GM12878 (cell line): Measurements from ENCODE around the gene REV3L. TPM values are rescaled to one million over a fixed set of nuclear protein-coding genes. Genes with fewer than 3 reads are reported as not detected.
"Not testable (repeated sequence)": the region's sequence is repeated elsewhere in the genome, so short reads cannot be mapped to it uniquely, and the experiment has no call there.

Experiments
- ATAC-seq: fragments of 200-7000 bp; cut with Tn5 transposase; 3 replicates; pipeline ENCODE4 v1.9.1; 2020; ENCODE audit warnings: mild to moderate bottlenecking, moderate library complexity
- BruUV-seq: library from RNA; stranded (reverse); fragments of 400-500 nt; replicated peaks from 2 replicates; lab custom pipeline; 2021; lab: Mats Ljungman, UMichigan
- CTCF ChIA-PET: fragments of 300-600 bp; sonication (Branson Sonifier 250); formaldehyde crosslinking; extraction: SDS; loops from one replicate; lab custom pipeline; 2021; ENCODE audit warnings: inconsistent platforms; lab: Yijun Ruan, JAX
- POLR2A ChIA-PET: fragments of 350-600 bp; formaldehyde crosslinking; extraction: SDS; loops from one replicate; lab custom pipeline; 2021; ENCODE audit warnings: inconsistent platforms; lab: Charles Lee
- RAD21 ChIA-PET: fragments of 300-600 bp; sonication (Branson Sonifier 250); formaldehyde crosslinking; loops from one replicate; lab custom pipeline; 2023; ENCODE audit warnings: antibody characterized with exemption; ENCODE audit not compliant: unreplicated experiment; lab: Charles Lee
- SMC1A ChIA-PET: fragments of 300-600 bp; sonication (Branson Sonifier 250); formaldehyde crosslinking; loops from one replicate; lab custom pipeline; 2023; ENCODE audit not compliant: unreplicated experiment, uncharacterized antibody; lab: Charles Lee
- DNase-seq: peaks from one replicate; pipeline ENCODE4 v3.0.0-alpha.2; 2011; ENCODE audit warnings: low read depth, low spot score
- FAIRE-seq: peaks from 3 replicates; lab custom pipeline; 2011; peaks lifted over from hg19 to GRCh38; lab: Jason Lieb, UNC
- H2AFZ ChIP-seq: 2 replicates; pipeline ENCODE4 v1.6.0; 2011; ENCODE audit warnings: low read depth, low read length, control low read depth; ENCODE audit not compliant: control insufficient read depth
- H3K27ac ChIP-seq: 2 replicates; pipeline ENCODE4 v1.5.1; 2011; ENCODE audit warnings: control low read depth; ENCODE audit not compliant: control insufficient read depth, insufficient read depth
- H3K27me3 ChIP-seq, 2 experiments: replicated peaks in 1 of 2; 2 replicates each; pipeline versions ENCODE4 v1.6.0 to v1.6.1; 2011; ENCODE audit warnings: low read length in 1 of 2; ENCODE audit not compliant: control insufficient read depth in 2 of 2, insufficient read depth in 2 of 2
- H3K36me3 ChIP-seq, 2 experiments: 2 replicates each; pipeline ENCODE4 v1.5.1; 2011; ENCODE audit warnings: low read length in 1 of 2; ENCODE audit not compliant: control insufficient read depth in 2 of 2, insufficient read depth in 2 of 2
- H3K4me1 ChIP-seq: 2 replicates; pipeline ENCODE4 v1.6.1; 2011; ENCODE audit warnings: mild to moderate bottlenecking, low read length, moderate library complexity, mixed read lengths; ENCODE audit not compliant: control insufficient read depth, insufficient read depth
- H3K4me2 ChIP-seq: 2 replicates; pipeline ENCODE4 v1.6.0; 2011; ENCODE audit warnings: control low read depth; ENCODE audit not compliant: control insufficient read depth, insufficient read depth
- H3K4me3 ChIP-seq: fragments of 200-600 bp; sonication (generic); 2 replicates; pipeline ENCODE4 v1.5.1; 2016
- H3K79me2 ChIP-seq: 2 replicates; pipeline ENCODE4 v1.6.0; 2011; ENCODE audit warnings: low read length; ENCODE audit not compliant: control insufficient read depth, insufficient read depth
- H3K9ac ChIP-seq: 2 replicates; pipeline ENCODE4 v1.8.0; 2011; ENCODE audit warnings: low read length, control low read depth, mixed read lengths; ENCODE audit not compliant: control insufficient read depth, insufficient read depth
- H3K9me3 ChIP-seq: replicated peaks from 3 replicates; pipeline ENCODE4 v1.5.1; 2011; ENCODE audit warnings: mild to moderate bottlenecking, low read length; ENCODE audit not compliant: control insufficient read depth, insufficient read depth
- H4K20me1 ChIP-seq: 2 replicates; pipeline ENCODE4 v1.6.0; 2011; ENCODE audit not compliant: control insufficient read depth, insufficient read depth
- BRCA1 ChIP-seq: IDR thresholded peaks from 2 replicates; pipeline ENCODE4 v1.6.1; 2011; ENCODE audit warnings: low read depth, low read length, improper control_type of control experiment
- NFYA ChIP-seq: IDR thresholded peaks from 2 replicates; pipeline ENCODE4 v1.6.1; 2011; ENCODE audit warnings: low read depth, mild to moderate bottlenecking, low read length, improper control_type of control experiment, borderline replicate concordance
- POU2F2 ChIP-seq: IDR thresholded peaks from 3 replicates; pipeline ENCODE4 v1.6.1; 2011; ENCODE audit warnings: low read depth, mild to moderate bottlenecking, low read length, borderline replicate concordance
- RAD21 ChIP-seq: IDR thresholded peaks from 2 replicates; pipeline ENCODE4 v1.6.1; 2011; ENCODE audit warnings: mild to moderate bottlenecking, low read depth, low read length, moderate library complexity; ENCODE audit not compliant: insufficient read depth
- ZNF24 ChIP-seq: fragments of 450-650 bp; IDR thresholded peaks from 2 replicates; pipeline ENCODE4 v1.6.1; 2017; ENCODE audit warnings: antibody characterized with exemption, mild to moderate bottlenecking
- ZNF384 ChIP-seq: IDR thresholded peaks from 2 replicates; pipeline ENCODE4 v1.6.1; 2012; ENCODE audit warnings: low read depth, mild to moderate bottlenecking, low read length, improper control_type of control experiment, borderline replicate concordance
- WGBS: methylation state at CpG from one replicate; pipeline ENCODE4 v1.1.6; 2016; ENCODE audit warnings: low lambda C conversion rate; ENCODE audit not compliant: insufficient replicate concordance, insufficient coverage; ENCODE audit errors: missing lambda C conversion rate; 5-methylcytosine and 5-hydroxymethylcytosine counted together
- in situ Hi-C: fragments of 300-500 bp; cut with MboI; formaldehyde crosslinking; loops from 9 replicates; pipeline ENCODE4 v1.14.3; 2018; ENCODE audit warnings: mixed read lengths
- intact Hi-C: fragments of 100-400 bp; cut with micrococcal nuclease; formaldehyde crosslinking; loops from one replicate; pipeline ENCODE4 v1.14.2; 2022; ENCODE audit not compliant: unreplicated experiment
- polyA plus RNA-seq, 11 experiments: library from polyadenylated mRNA; depleted of rRNA in 4 of 11; unstranded in 6 of 11; stranded (reverse) in 5 of 11; fragments of >200 nt; fragmentation: Nextera tagmentation in 4 of 11; fragmentation: Illumina TruSeq in 1 of 11; extraction: Ambion mirVana in 4 of 11; extraction: Trizol in 1 of 11; gene quantifications; 1 replicate in 1 of 11; 2 replicates in 10 of 11; pipeline versions ENCODE4 v1.2.1 to v1.2.3, GENCODE V29; 2011 to 2016; ENCODE audit warnings: inconsistent platforms in 2 of 11, missing spikeins in 2 of 11, low read depth in 1 of 11
- total RNA-seq, 4 experiments: library from RNA; depleted of rRNA in 3 of 4; stranded (reverse); fragments of >200 nt in 3 of 4; fragmentation: Illumina TruSeq in 1 of 4; extraction: Trizol in 1 of 4; gene quantifications; 2 replicates each; pipeline versions ENCODE4 v1.2.1 to v1.2.3, GENCODE V29; 2013 to 2021
- TF ChIP-seq, protein P1 (sequence below): fragments of 450-650 bp; conservative IDR thresholded peaks from 2 replicates; pipeline ENCODE4 v1.6.1; 2017; ENCODE audit warnings: mild to moderate bottlenecking, moderate library complexity

The REV3L gene
- total and polyA plus RNA-seq, 10 of the 15 experiments (the other 5 are each of a cell fraction or from before 2014, with no cell fraction given), result 7.6 to 33.6 (median 21.5) TPM

DNA sequence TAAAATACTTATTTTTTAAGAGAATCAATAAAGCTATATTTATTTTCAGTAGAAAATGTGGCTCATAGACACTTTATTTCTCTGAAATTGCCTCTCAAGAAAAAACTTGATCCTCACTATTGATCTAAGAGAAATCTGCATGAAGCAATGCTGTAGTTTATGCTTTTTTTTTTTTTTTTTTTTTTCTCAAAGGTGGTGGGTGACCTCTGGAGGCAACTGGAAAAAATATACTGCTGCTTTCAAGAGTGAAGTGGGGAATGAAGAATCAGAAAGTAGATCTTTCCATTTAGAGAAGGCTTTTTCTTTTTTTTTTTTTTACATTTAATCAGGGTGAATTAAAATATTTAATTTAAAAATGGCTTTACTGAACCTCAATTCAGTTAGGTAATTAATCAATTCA is 226.4 kb downstream of the REV3L start:
- Histone ChIP-seq H3K9me3 (no peaks in the 10 kb centered on the region; the same call in 2 of the 3 replicates), H3K27me3 (no peaks in the 10 kb centered on the region), H3K27ac (no peak overlapping the region), H4K20me1 (no peaks in the 10 kb centered on the region), H3K79me2 (peaks cover 20% of the 10 kb centered on the region), H3K4me3 (no peak overlapping the region), H3K4me1 (no peaks in the 10 kb centered on the region), H3K9ac (no peak overlapping the region), H2AFZ (no peak overlapping the region), H3K36me3 (no peaks in the 10 kb centered on the region), H3K4me2 (no peak overlapping the region)
- ChIA-PET CTCF (interaction anchor here (0.6 to 2.0 kb wide), 9 partner anchors 36 to 386 kb away, joined by 3 to 10 read pairs (median 4); partner anchors contain the start of gene REV3L), RAD21 (interaction anchor here (0.7 to 1.5 kb wide), 3 partner anchors 222 to 1074 kb away, joined by 3 to 7 read pairs (median 6); no protein-coding TSS in a partner anchor), SMC1A (interaction anchor here (1.1 to 2.0 kb wide), 3 partner anchors 198 to 349 kb away, joined by 3 to 13 read pairs (median 4); partner anchors contain the start of gene TRAF3IP2), POLR2A (interaction anchor here (0.7 kb wide), 1 partner anchor 793 kb away, joined by 7 read pairs; no protein-coding TSS in a partner anchor)
- intact Hi-C loops (loop anchor here (5.0 to 10.0 kb wide), 2 partner anchors 76 to 348 kb away; partner anchors contain the start of gene TRAF3IP2), in situ Hi-C loops (no loop called here)
- ATAC-seq (no peak), DNase-seq (no peak), FAIRE-seq (no peak)
- no TSS peak for BruUV-seq
- TF ChIP-seq POU2F2 (no peak), RAD21 (peak; percentile 45), ZNF24 (no peak), BRCA1 (no peak), ZNF384 (peak; percentile 55; the same call in 1 of the 2 replicates), NFYA (no peak)
- TF ChIP-seq, protein P1, sequence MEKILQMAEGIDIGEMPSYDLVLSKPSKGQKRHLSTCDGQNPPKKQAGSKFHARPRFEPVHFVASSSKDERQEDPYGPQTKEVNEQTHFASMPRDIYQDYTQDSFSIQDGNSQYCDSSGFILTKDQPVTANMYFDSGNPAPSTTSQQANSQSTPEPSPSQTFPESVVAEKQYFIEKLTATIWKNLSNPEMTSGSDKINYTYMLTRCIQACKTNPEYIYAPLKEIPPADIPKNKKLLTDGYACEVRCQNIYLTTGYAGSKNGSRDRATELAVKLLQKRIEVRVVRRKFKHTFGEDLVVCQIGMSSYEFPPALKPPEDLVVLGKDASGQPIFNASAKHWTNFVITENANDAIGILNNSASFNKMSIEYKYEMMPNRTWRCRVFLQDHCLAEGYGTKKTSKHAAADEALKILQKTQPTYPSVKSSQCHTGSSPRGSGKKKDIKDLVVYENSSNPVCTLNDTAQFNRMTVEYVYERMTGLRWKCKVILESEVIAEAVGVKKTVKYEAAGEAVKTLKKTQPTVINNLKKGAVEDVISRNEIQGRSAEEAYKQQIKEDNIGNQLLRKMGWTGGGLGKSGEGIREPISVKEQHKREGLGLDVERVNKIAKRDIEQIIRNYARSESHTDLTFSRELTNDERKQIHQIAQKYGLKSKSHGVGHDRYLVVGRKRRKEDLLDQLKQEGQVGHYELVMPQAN, result no peak

DNA sequence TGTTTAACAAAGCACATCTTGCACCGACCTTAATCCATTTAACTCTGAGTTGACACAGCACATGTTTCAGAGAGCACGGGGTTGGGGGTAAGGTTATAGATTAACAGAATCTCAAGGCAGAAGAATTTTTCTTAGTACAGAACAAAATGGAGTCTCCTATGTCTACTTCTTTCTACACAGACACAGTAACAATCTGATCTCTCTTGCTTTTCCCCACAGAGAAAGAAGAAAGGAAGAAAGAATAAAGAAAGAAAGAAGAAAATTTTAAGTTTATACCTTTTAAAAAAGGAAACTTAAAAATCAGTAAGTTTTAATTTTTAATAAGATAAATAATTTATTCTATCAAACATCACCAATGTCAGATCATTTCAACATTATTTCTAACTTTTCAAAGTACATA is 227.2 kb downstream of the REV3L start:
- H3K9ac ChIP-seq, H3K27me3 ChIP-seq, H3K27ac ChIP-seq, FAIRE-seq, H2AFZ ChIP-seq, H3K4me1 ChIP-seq, H3K4me3 ChIP-seq, in situ Hi-C loops, BruUV-seq, ATAC-seq, H3K4me2 ChIP-seq, H4K20me1 ChIP-seq, H3K9me3 ChIP-seq, DNase-seq, H3K36me3 ChIP-seq: not testable (repeated sequence)
- POLR2A ChIA-PET, result interaction anchor here (0.7 kb wide), 1 partner anchor 794 kb away, joined by 7 read pairs; no protein-coding TSS in a partner anchor
- intact Hi-C loops, result loop anchor here (5.0 to 10.0 kb wide), 2 partner anchors 76 to 349 kb away; partner anchors contain the start of gene TRAF3IP2
- RAD21 ChIA-PET, result interaction anchor here (0.7 kb wide), 1 partner anchor 1073 kb away, joined by 7 read pairs; no protein-coding TSS in a partner anchor
- peaks cover 15% of the 10 kb centered on the region for H3K79me2 ChIP-seq
- 56% methylated on average over 2 of the region's 2 CpGs for WGBS
- SMC1A ChIA-PET, result interaction anchor here (2.0 kb wide), 1 partner anchor 222 kb away, joined by 13 read pairs; no protein-coding TSS in a partner anchor
- CTCF ChIA-PET, result interaction anchor here (1.2 to 2.0 kb wide), 4 partner anchors 89 to 245 kb away, joined by 3 to 10 read pairs (median 6); no protein-coding TSS in a partner anchor
